IMR-90 (cell line): ENCODE measurements around the gene MID1.

Source experiments
- POLR2A ChIP-seq: IDR thresholded peaks from 2 replicates; pipeline ENCODE4 v1.6.1; 2012; ENCODE audit warnings: mild to moderate bottlenecking, low read depth, low read length
- RAD21 ChIP-seq: IDR thresholded peaks from 2 replicates; pipeline ENCODE4 v1.6.1; 2012; ENCODE audit warnings: low read length, improper control_type of control experiment
- RCOR1 ChIP-seq: IDR thresholded peaks from 2 replicates; pipeline ENCODE4 v1.6.1; 2012; ENCODE audit warnings: mild to moderate bottlenecking, low read length, improper control_type of control experiment; ENCODE audit not compliant: insufficient replicate concordance

- TF ChIP-seq POLR2A (no peak), RCOR1 (no peak), RAD21 (0 out of 2 replicates have a peak, but pooled peaks have one; percentile 11)
These were observed 14.2 kb upstream of the MID1 start for GRCh38 chrX:10634392-10635161.
